KG1 (cell line): ENCODE results near the gene COLEC11.
"Not testable (repeated sequence)": the region's sequence is repeated elsewhere in the genome, so short reads cannot be mapped to it uniquely, and the experiment has no call there.

Experiments
- DNase-seq: peaks from one replicate; lab custom pipeline; 2025; lab: John Stamatoyannopoulos, UW

The COLEC11 gene

GRCh38 chr2:3594493-3595281, at the start of gene COLEC11:
TSS of gene COLEC11 (plus strand) at chr2:3595112. CDS start at chr2:3604341, 9,229 bp downstream.
- no peak for DNase-seq

GRCh38 chr2:3545788-3546478, 49.0 kb upstream of the COLEC11 start:
- no peak for DNase-seq

GRCh38 chr2:3547915-3548314, 47.0 kb upstream of the COLEC11 start:
- DNase-seq, result no peak

GRCh38 chr2:3553946-3554345, 41.0 kb upstream of the COLEC11 start:
- no peak for DNase-seq

DNA sequence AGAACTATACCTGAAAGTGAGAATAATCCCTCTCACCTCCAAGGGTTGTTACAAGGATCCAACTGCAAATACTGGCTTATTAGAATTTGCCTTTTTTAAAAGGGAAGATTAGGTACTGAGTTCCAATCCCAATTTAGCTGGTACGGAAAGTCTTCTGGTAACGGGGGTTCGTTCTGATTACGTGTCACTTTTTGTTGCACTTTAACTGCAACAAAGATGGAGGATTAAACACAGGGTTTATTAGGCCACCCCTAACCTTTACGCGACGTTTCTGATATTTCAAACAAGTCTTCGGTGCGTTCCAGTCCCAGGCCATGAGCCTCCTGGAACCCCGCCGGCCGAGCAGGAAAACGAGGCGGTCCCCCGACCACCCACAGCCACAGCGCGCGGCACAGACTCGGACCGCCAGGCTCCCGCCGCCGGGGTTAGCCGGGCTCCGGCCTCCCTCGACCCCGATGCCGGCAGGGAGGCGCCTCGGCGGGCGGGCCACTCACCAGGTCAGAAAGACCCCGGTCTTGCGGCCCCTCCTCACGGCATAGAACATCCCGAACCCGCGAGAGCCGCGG, 37.2 kb upstream of the COLEC11 start:
- DNase-seq, result no peak

DNA sequence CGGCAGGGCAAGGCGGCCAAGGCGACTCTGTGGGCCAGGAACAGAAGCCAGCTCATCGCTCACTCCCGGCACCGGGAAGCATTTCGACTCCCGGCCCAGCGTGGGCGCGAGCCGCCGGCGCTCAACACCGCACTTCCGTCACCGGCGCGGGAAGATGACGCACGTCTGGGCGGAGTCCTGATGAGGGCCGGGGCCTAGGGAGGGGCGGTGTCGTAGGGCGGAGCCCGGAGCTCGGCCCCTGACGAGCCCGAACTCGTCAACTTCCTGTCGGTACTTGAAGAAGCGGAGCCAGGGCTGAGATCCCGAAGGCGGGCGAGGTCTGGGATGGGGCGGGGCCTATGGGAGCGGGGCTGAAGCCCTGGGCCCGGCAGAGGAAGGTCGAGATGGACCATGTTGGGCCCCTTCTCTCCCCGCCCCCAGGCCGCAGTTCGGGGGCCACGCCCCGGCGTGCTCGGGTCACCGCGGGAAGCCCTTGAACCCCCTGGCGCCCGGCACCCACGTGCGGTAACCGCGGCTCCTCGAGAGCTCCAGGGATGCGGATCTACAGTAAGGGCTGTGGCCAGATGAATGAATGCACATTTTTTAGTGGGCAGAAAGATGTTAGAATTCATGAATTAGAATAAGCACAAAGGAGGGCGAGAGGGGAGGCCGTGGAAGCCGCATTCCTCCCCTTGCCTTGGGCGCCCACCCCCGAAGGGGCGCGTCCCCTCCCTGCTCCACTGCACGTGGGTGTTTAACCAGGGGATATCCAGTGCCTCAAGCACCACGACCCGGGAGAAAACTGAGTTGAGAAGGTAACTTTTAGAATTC, 36.5 kb upstream of the COLEC11 start, which contains the start of gene RNASEH1:
Gene RNASEH1, minus strand, starts transcription at position 129 of the 810 bp plus-strand sequence. Its CDS starts 73 bp downstream, at position 56.
- peak; percentile 86 for DNase-seq

GRCh38 chr2:3563521-3563976, 31.4 kb upstream of the COLEC11 start:
- no peak for DNase-seq

GRCh38 chr2:3565117-3565516, 29.8 kb upstream of the COLEC11 start:
- no peak for DNase-seq

GRCh38 chr2:3566806-3567205, 28.1 kb upstream of the COLEC11 start:
- no peak for DNase-seq

- DNase-seq, result not testable (repeated sequence)
Observed at GRCh38 chr2:3569656-3570055, 25.3 kb upstream of the COLEC11 start.

DNA sequence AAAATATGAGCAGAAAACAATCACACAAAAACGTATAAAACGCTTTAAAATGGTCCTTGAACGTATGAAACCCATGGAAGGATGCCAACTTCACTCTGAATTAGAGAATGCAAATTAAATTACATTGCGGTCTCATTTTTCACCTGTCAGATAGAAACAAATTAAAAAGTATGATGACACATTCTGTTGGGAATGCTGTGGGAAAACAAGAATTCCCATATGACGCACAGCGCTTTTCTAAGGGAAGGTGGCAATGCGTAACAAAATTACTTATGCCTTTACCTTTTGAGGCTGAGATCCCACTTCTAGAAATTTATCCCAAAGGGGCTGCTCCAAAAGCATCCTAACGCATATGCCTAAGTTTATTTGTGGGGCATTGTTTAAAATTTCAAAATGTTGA, 23.6 kb upstream of the COLEC11 start:
- DNase-seq, result no peak

DNA sequence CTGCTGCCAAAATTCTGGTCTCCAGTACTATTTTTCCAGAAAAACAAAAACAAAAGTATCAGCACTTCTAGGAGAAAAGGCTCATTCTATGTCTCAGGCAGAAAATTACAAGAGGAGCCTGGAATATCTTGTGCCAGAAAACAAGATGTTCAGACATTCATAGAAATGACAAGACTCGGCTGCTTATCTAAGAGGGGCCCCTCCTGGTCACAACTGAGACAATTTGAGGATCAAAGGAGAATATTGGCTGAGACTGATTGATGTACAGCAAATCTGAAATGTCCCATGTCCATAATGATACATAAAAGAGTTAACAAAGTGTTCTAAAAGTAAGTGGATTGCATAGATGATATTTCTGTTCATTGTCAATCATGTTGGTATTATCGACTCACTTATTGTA, 22.3 kb upstream of the COLEC11 start:
- no peak for DNase-seq

GRCh38 chr2:3574155-3574554, 20.8 kb upstream of the COLEC11 start:
- DNase-seq, result no peak

GRCh38 chr2:3575534-3576262, 19.2 kb upstream of the COLEC11 start:
- no peak for DNase-seq

DNA sequence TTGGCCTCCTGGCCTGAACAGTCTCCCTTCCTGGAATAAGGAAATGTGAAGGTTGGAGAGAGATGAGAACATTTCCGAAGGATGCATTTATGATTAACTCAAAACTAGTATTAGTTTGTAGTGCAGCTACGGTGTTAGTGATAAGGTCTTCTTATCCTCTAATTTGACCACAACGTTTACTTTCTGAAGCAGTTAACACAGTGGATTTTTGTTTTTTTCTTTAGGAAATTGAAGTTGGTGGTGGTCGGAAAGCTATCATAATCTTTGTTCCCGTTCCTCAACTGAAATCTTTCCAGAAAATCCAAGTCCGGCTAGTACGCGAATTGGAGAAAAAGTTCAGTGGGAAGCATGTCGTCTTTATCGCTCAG, 18.7 kb upstream of the COLEC11 start:
- not testable (repeated sequence) for DNase-seq

DNA sequence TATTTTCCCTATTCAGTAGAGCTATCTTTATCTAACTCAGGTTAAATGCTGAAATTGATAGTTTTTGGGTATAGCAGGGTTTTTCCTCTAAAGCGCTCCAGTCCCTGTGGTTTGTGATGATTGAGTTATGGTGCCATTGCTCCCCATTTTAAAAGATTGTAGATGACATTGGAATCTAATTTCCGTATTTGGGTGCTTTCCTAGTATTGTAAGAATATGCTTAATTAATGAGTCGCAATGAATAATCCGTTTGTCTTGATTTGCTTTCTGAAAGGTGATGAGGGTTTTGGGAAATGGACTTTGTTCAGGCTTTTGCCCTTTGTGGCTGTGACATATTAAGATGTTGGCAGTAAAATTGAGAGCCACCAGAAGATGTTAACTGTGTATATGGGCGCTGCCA, 15.9 kb upstream of the COLEC11 start:
- no peak for DNase-seq

DNA sequence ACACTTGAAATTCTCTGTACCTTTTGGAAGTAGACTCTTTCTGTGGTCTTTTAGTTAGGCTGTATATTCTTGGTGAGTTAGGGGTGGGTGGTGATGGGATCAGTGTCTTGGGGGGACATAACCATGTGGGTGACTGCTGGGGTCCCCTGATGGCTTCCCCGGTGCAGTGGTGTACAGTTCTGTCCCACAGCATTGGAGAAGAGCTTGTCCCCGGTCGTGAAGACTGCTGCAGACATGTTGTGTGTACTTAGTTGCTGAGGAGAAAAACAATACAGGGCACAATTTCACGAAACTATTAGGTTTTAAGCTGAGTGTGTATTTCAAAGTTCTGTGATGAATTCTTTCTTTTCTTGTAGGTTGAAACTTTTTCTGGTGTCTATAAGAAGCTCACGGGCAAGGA, 14.5 kb upstream of the COLEC11 start:
- no peak for DNase-seq

DNA sequence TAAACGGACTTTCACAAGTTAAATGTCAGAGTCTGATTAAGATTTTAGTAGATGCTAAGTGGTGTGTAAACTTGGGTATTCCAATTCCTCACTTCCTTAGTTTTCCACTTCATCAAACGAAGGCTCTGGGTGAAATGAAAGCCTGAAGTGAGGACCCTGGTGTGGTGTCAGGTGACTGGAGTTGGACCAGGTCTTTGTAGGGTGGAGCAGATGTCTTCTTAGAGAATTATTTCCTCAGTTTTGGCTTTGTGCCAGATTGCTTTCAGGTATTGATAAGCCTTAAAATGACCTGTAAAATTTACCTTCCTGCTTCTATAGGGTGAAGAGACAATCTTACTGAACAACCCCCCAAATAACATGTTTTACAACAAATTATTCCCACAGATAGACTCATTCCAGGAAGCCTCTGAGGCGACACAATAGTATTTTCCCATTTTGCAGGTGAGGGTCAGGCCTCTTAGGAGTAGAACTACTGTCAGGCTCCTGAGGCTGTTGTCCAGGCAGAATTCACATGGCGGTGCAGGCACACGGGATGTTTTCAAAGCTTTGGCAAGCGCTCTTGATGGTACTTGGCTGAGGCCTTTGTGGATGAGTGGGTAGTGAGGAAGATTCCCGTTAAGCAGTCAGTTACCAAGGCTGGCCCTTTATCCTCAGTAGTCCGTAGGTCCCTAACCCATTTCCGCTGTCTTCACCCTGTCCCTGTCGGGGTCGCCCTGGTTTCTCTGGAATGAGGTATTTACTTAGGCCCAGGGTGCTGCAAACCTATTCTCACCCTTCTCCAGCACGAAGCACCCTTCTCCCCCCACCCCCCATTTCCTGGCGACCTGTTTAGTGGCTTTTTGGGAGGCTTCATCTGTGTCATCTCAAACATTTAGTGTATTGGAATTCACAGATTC, 13.3 kb upstream of the COLEC11 start:
- DNase-seq, result no peak

GRCh38 chr2:3584076-3584475, 10.8 kb upstream of the COLEC11 start:
- DNase-seq, result no peak

DNA sequence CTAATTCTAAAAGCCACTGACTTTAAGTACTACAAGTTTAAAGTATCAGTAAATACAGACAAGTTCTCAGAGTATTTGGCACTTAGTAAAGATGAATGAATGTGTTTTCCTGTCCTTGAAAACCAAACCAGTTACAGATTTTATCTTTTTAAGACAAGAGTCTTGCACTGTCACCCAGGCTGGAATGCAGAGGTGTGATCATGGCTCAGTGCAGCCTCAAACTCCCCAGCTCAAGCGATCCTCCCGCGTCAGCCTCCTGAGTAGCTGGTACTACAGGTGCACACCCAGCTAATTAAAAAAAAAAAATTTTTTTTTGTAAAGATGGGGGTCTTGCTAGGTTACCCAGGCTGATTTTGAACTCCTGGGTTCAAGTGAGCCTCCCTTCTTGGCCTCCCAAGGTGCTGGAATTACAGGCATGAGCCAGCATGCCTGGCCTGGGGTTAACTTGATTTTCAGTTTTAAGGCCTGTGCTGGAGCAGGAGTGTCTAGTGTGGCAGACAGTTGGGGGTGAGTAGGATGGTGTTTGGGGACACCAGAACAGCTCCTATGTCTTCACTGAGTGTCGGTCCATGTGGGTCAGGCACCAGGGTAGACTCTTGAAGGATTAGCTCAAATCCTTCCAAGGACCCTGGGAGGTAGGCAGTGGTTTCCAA, 10.2 kb upstream of the COLEC11 start:
- no peak for DNase-seq
